PC-9 (cell line): Measurements from ENCODE around the gene ATN1.

Experiments used
- EZH2 ChIP-seq: fragments of 200-600 bp; sonication (generic); IDR thresholded peaks from 2 replicates; pipeline ENCODE4 v1.8.0; 2017; ENCODE audit warnings: antibody characterized with exemption, low read depth
- TF ChIP-seq, protein P1 (sequence below): fragments of 200-600 bp; sonication (generic); conservative IDR thresholded peaks from 2 replicates; pipeline ENCODE4 v1.6.1; 2017; ENCODE audit warnings: mixed run types, antibody characterized with exemption, mild to moderate bottlenecking, moderate library complexity

DNA sequence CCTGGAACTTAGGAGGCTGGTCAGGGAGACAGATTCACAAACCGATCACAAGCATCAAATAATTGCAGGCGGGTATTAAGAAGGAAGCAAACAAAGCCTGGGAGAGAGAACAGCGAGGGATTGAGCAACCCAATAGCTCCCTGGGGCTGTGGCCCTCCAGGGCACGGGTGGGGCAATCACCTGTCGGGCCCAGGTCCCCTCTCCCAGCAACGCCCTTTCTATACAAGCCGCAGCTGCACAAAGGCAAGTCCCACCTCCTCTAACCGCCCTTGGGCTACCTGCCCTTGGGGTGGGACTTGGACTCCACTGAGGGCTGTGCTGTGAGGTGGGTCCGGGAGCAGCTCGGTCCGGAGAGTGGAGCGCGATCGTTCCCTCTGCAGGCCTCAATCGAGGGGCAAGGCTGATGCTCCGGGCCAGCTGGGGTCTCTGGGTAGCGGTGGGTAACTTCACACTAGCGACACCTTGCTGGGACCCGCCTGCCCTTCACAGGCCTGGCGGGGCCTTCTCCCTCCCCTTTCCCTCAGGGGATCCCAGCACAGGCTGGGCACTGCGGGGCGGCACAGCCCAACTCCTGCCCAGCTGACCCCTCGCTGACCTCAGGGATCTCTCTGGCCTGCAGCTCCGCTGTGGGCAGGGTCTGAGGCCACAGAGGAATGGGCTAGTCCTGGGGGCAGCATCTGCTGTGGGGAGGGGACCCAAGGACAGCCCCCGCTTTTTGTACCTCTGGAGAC, 34.7 kb downstream of the ATN1 start:
- TF ChIP-seq, protein P1, sequence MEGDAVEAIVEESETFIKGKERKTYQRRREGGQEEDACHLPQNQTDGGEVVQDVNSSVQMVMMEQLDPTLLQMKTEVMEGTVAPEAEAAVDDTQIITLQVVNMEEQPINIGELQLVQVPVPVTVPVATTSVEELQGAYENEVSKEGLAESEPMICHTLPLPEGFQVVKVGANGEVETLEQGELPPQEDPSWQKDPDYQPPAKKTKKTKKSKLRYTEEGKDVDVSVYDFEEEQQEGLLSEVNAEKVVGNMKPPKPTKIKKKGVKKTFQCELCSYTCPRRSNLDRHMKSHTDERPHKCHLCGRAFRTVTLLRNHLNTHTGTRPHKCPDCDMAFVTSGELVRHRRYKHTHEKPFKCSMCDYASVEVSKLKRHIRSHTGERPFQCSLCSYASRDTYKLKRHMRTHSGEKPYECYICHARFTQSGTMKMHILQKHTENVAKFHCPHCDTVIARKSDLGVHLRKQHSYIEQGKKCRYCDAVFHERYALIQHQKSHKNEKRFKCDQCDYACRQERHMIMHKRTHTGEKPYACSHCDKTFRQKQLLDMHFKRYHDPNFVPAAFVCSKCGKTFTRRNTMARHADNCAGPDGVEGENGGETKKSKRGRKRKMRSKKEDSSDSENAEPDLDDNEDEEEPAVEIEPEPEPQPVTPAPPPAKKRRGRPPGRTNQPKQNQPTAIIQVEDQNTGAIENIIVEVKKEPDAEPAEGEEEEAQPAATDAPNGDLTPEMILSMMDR = no peak
- TF ChIP-seq EZH2 = no peak
